Measurements from ENCODE around the gene UROC1. TPM values are rescaled to one million over a fixed set of nuclear protein-coding genes. Genes with fewer than 3 reads are reported as not detected.

Gene UROC1
- total and polyA plus RNA-seq, 2 donors (not counting 1 experiment from before 2014, with no cell fraction given): not detected

- no peaks in the 10 kb centered on the region for H3K9me3 Mint-ChIP-seq (ENCODE audit: insufficient read depth)
- no peak overlapping the region for H3K27ac ChIP-seq (ENCODE audit: low read length in 2 of 2)
- no peak overlapping the region for H3K4me3 Mint-ChIP-seq
- intact Hi-C loops (cut with micrococcal nuclease): no loop called here
- H3K79me2 ChIP-seq (ENCODE audit: control insufficient read depth, insufficient read depth, low read length): no peaks in the 10 kb centered on the region
- H3K27ac Mint-ChIP-seq: no peak overlapping the region
- no peak overlapping the region for H3K4me3 ChIP-seq (ENCODE audit: control extremely low read depth in 1 of 5, extremely low read depth in 1 of 5, insufficient read depth in 1 of 5, low read depth in 2 of 5, low read length in 4 of 5)
- no peaks in the 10 kb centered on the region for H3K27me3 ChIP-seq (replicated peaks in 1 of 4; ENCODE audit: control extremely low read depth in 1 of 4, control insufficient read depth in 3 of 4, insufficient read depth in 4 of 4, low read length in 3 of 4)
- peaks cover under 1% of the 10 kb centered on the region for H3K27me3 Mint-ChIP-seq
- no peak overlapping the region for H3K9ac ChIP-seq (ENCODE audit: low read length)
- H2AFZ ChIP-seq (ENCODE audit: insufficient read depth, low read depth, low read length, poor library complexity, severe bottlenecking): no peak overlapping the region
- TF ChIP-seq CTCF (IDR thresholded peaks at IDR 0.05) (no peak), EZH2 (IDR thresholded peaks at IDR 0.05; ENCODE audit: borderline replicate concordance, insufficient read depth, low read depth, low read length, poor library complexity, severe bottlenecking) (no peak)
- POLR2A ChIA-PET: no interaction called here
- no peak overlapping the region for H3K4me2 ChIP-seq (replicated peaks; ENCODE audit: low read depth, low read length, poor library complexity, severe bottlenecking)
- no peaks in the 10 kb centered on the region for H4K20me1 ChIP-seq (ENCODE audit: control insufficient read depth, insufficient read depth, low read length, poor library complexity, severe bottlenecking)
- CTCF ChIA-PET: interaction anchor here (0.7 kb wide), 1 partner anchor 1038 kb away, joined by 3 read pairs; no protein-coding TSS in a partner anchor
- no peaks in the 10 kb centered on the region for H3K4me1 ChIP-seq (ENCODE audit: control insufficient read depth in 2 of 2, insufficient read depth in 2 of 2, low read length in 2 of 2)
- no peaks in the 10 kb centered on the region for H3K9me3 ChIP-seq (ENCODE audit: control extremely low read depth in 1 of 3, control insufficient read depth in 2 of 3, insufficient read depth in 1 of 3, low read length in 2 of 3)
- H3K36me3 ChIP-seq (replicated peaks in 1 of 2; ENCODE audit: control extremely low read depth in 1 of 2, control insufficient read depth in 1 of 2, extremely low read depth in 1 of 2, insufficient read depth in 2 of 2, low read length in 1 of 2): no peaks in the 10 kb centered on the region
- no peaks in the 10 kb centered on the region for H3K4me1 Mint-ChIP-seq
- WGBS (ENCODE audit: insufficient coverage): 89% methylated on average over 22 of the region's 22 CpGs
- DNase-seq: no peak
- no peak for ATAC-seq (ENCODE audit: low read depth)
Observed at GRCh38 chr3:126510308-126510910, 7.2 kb downstream of the UROC1 start.

GRCh38 chr3:126509597-126510307 is 7.8 kb downstream of the UROC1 start:
- no peaks in the 10 kb centered on the region for H4K20me1 ChIP-seq (ENCODE audit: control insufficient read depth, insufficient read depth, low read length, poor library complexity, severe bottlenecking)
- intact Hi-C loops (cut with micrococcal nuclease): no loop called here
- H3K79me2 ChIP-seq (ENCODE audit: control insufficient read depth, insufficient read depth, low read length): no peaks in the 10 kb centered on the region
- Mint-ChIP-seq H3K27ac (no peak overlapping the region), H3K4me3 (no peak overlapping the region), H3K27me3 (peaks cover 7% of the 10 kb centered on the region), H3K9me3 (ENCODE audit: insufficient read depth) (no peaks in the 10 kb centered on the region), H3K4me1 (no peaks in the 10 kb centered on the region)
- H3K9ac ChIP-seq (ENCODE audit: low read length): no peak overlapping the region
- no peaks in the 10 kb centered on the region for H3K9me3 ChIP-seq (ENCODE audit: control extremely low read depth in 1 of 3, control insufficient read depth in 2 of 3, insufficient read depth in 1 of 3, low read length in 2 of 3)
- H3K36me3 ChIP-seq (replicated peaks in 1 of 2; ENCODE audit: control extremely low read depth in 1 of 2, control insufficient read depth in 1 of 2, extremely low read depth in 1 of 2, insufficient read depth in 2 of 2, low read length in 1 of 2): no peaks in the 10 kb centered on the region
- H3K27ac ChIP-seq (ENCODE audit: low read length in 2 of 2): no peak overlapping the region
- ATAC-seq (ENCODE audit: low read depth): no peak
- DNase-seq: no peak
- H3K4me2 ChIP-seq (replicated peaks; ENCODE audit: low read depth, low read length, poor library complexity, severe bottlenecking): no peak overlapping the region
- POLR2A ChIA-PET: no interaction called here
- no peaks in the 10 kb centered on the region for H3K27me3 ChIP-seq (replicated peaks in 1 of 4; ENCODE audit: control extremely low read depth in 1 of 4, control insufficient read depth in 3 of 4, insufficient read depth in 4 of 4, low read length in 3 of 4)
- H2AFZ ChIP-seq (ENCODE audit: insufficient read depth, low read depth, low read length, poor library complexity, severe bottlenecking): no peak overlapping the region
- H3K4me1 ChIP-seq (ENCODE audit: control insufficient read depth in 2 of 2, insufficient read depth in 2 of 2, low read length in 2 of 2): no peaks in the 10 kb centered on the region
- no peak overlapping the region for H3K4me3 ChIP-seq (ENCODE audit: control extremely low read depth in 1 of 5, extremely low read depth in 1 of 5, insufficient read depth in 1 of 5, low read depth in 2 of 5, low read length in 4 of 5)
- CTCF ChIA-PET: no interaction called here
- WGBS (ENCODE audit: insufficient coverage): 89% methylated on average over 18 of the region's 18 CpGs
- TF ChIP-seq CTCF (IDR thresholded peaks at IDR 0.05): no peak
- no peak for TF ChIP-seq EZH2 (IDR thresholded peaks at IDR 0.05; ENCODE audit: borderline replicate concordance, insufficient read depth, low read depth, low read length, poor library complexity, severe bottlenecking)
